Measurements from ENCODE around the gene ARHGEF1. TPM values are rescaled to one million over a fixed set of nuclear protein-coding genes. Genes with fewer than 3 reads are reported as not detected.

The ARHGEF1 gene
- polyA plus RNA-seq, 1 donor (not counting 4 experiments of a cell fraction or from before 2014, with no cell fraction given): 30.5 TPM

- Histone ChIP-seq H3K9me1 (ENCODE audit: control insufficient read depth, extremely low read depth, insufficient read depth, low read length) (peaks cover 2% of the 10 kb centered on the region), H3K36me3 (ENCODE audit: control insufficient read depth in 2 of 2, extremely low read depth in 1 of 2, insufficient read depth in 2 of 2, low read length in 2 of 2) (peaks cover 51 to 53% of the 10 kb centered on the region in 2 experiments), H3K9ac (ENCODE audit: control insufficient read depth, extremely low read depth, insufficient read depth, low read length) (no peak overlapping the region), H3K4me2 (ENCODE audit: control insufficient read depth, extremely low read depth, insufficient read depth, low read depth, low read length) (no peak overlapping the region), H3K27ac (ENCODE audit: control insufficient read depth, insufficient read depth, low read length) (no peak overlapping the region), H2AFZ (ENCODE audit: control insufficient read depth, low read length) (no peak overlapping the region), H3K4me3 (ENCODE audit: control insufficient read depth in 2 of 3, extremely low read depth in 1 of 3, insufficient read depth in 2 of 3, low read depth in 1 of 3, low read length in 3 of 3) (no peak overlapping the region), H4K20me1 (ENCODE audit: control insufficient read depth, extremely low read depth, insufficient read depth, low read length) (peaks cover 61% of the 10 kb centered on the region), H3K79me2 (ENCODE audit: control insufficient read depth, insufficient read depth, low read length) (peaks cover 41% of the 10 kb centered on the region), H3K4me1 (ENCODE audit: control insufficient read depth, extremely low read depth, insufficient read depth, low read length) (no peaks in the 10 kb centered on the region), H3K27me3 (ENCODE audit: control insufficient read depth, extremely low read depth, insufficient read depth, low read length) (no peaks in the 10 kb centered on the region), H3K9me3 (ENCODE audit: control insufficient read depth, low read depth, low read length) (no peaks in the 10 kb centered on the region)
- FAIRE-seq: no peak
- no peak for DNase-seq (ENCODE audit: low read depth, low spot score)
- no peak for TF ChIP-seq EZH2 (IDR thresholded peaks at IDR 0.05; ENCODE audit: low read length)
- TF ChIP-seq, protein P1, sequence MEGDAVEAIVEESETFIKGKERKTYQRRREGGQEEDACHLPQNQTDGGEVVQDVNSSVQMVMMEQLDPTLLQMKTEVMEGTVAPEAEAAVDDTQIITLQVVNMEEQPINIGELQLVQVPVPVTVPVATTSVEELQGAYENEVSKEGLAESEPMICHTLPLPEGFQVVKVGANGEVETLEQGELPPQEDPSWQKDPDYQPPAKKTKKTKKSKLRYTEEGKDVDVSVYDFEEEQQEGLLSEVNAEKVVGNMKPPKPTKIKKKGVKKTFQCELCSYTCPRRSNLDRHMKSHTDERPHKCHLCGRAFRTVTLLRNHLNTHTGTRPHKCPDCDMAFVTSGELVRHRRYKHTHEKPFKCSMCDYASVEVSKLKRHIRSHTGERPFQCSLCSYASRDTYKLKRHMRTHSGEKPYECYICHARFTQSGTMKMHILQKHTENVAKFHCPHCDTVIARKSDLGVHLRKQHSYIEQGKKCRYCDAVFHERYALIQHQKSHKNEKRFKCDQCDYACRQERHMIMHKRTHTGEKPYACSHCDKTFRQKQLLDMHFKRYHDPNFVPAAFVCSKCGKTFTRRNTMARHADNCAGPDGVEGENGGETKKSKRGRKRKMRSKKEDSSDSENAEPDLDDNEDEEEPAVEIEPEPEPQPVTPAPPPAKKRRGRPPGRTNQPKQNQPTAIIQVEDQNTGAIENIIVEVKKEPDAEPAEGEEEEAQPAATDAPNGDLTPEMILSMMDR (optimal IDR thresholded peaks at IDR 0.05 in 1 of 3, IDR thresholded peaks at IDR 0.05 in 1 of 3, conservative IDR thresholded peaks at IDR 0.05 in 1 of 3; ENCODE audit: extremely low read depth in 1 of 3, insufficient read depth in 2 of 3, low read length in 3 of 3): no peak
- dilution Hi-C loops (cut with MboI; ENCODE audit: extremely low pct_ligation_motif_present, low sequenced_read_pairs): no loop called here
These were observed 14.0 kb upstream of the ARHGEF1 start for GRCh38 chr19:41868989-41869300.

GRCh38 chr19:41869374-41869955 is 13.5 kb upstream of the ARHGEF1 start:
- no peak overlapping the region for H2AFZ ChIP-seq (ENCODE audit: control insufficient read depth, low read length)
- no peak overlapping the region for H3K9ac ChIP-seq (ENCODE audit: control insufficient read depth, extremely low read depth, insufficient read depth, low read length)
- peaks cover 2% of the 10 kb centered on the region for H3K9me1 ChIP-seq (ENCODE audit: control insufficient read depth, extremely low read depth, insufficient read depth, low read length)
- no peak for DNase-seq (ENCODE audit: low read depth, low spot score)
- H3K79me2 ChIP-seq (ENCODE audit: control insufficient read depth, insufficient read depth, low read length): peaks cover 36% of the 10 kb centered on the region
- no peak overlapping the region for H3K4me3 ChIP-seq (ENCODE audit: control insufficient read depth in 2 of 3, extremely low read depth in 1 of 3, insufficient read depth in 2 of 3, low read depth in 1 of 3, low read length in 3 of 3)
- no peaks in the 10 kb centered on the region for H3K27me3 ChIP-seq (ENCODE audit: control insufficient read depth, extremely low read depth, insufficient read depth, low read length)
- H3K4me1 ChIP-seq (ENCODE audit: control insufficient read depth, extremely low read depth, insufficient read depth, low read length): no peaks in the 10 kb centered on the region
- peaks cover 46 to 48% of the 10 kb centered on the region in 2 experiments for H3K36me3 ChIP-seq (ENCODE audit: control insufficient read depth in 2 of 2, extremely low read depth in 1 of 2, insufficient read depth in 2 of 2, low read length in 2 of 2)
- TF ChIP-seq, protein P1 (optimal IDR thresholded peaks at IDR 0.05 in 1 of 3, IDR thresholded peaks at IDR 0.05 in 1 of 3, conservative IDR thresholded peaks at IDR 0.05 in 1 of 3; ENCODE audit: extremely low read depth in 1 of 3, insufficient read depth in 2 of 3, low read length in 3 of 3): no peak
- TF ChIP-seq EZH2 (IDR thresholded peaks at IDR 0.05; ENCODE audit: low read length): no peak
- dilution Hi-C loops (cut with MboI; ENCODE audit: extremely low pct_ligation_motif_present, low sequenced_read_pairs): no loop called here
- H3K4me2 ChIP-seq (ENCODE audit: control insufficient read depth, extremely low read depth, insufficient read depth, low read depth, low read length): no peak overlapping the region
- no peaks in the 10 kb centered on the region for H3K9me3 ChIP-seq (ENCODE audit: control insufficient read depth, low read depth, low read length)
- no peak overlapping the region for H3K27ac ChIP-seq (ENCODE audit: control insufficient read depth, insufficient read depth, low read length)
- peaks cover 56% of the 10 kb centered on the region for H4K20me1 ChIP-seq (ENCODE audit: control insufficient read depth, extremely low read depth, insufficient read depth, low read length)
- no peak for FAIRE-seq
